OCI-LY3 (cell line): ENCODE measurements around the gene LIMS4.
"Not testable (repeated sequence)": the region's sequence is repeated elsewhere in the genome, so short reads cannot be mapped to it uniquely, and the experiment has no call there.

ENCODE experiments used
- H2AFZ ChIP-seq: fragments of 200-600, 300-600 bp; shearing (Covaris generic); 2 replicates; pipeline ENCODE4 v1.6.0; 2014; ENCODE audit warnings: antibody characterized with exemption, low read depth, low read length
- H3K27ac ChIP-seq: fragments of 200-600, 300-600 bp; sonication (generic); 2 replicates; pipeline ENCODE4 v1.5.1; 2014; ENCODE audit warnings: mild to moderate bottlenecking, low read length, moderate library complexity, mixed read lengths
- H3K27me3 ChIP-seq: fragments of 200-600, 300-600 bp; sonication (generic); 2 replicates; pipeline ENCODE4 v1.6.1; 2014; ENCODE audit warnings: low read depth, low read length, mixed read lengths
- H3K36me3 ChIP-seq: fragments of 200-600, 300-600 bp; sonication (generic); replicated peaks from 2 replicates; pipeline ENCODE3; 2014; ENCODE audit warnings: low read depth, low read length, mixed read lengths
- H3K4me1 ChIP-seq: fragments of 300-600, 200-600 bp; sonication (generic); 2 replicates; pipeline ENCODE4 v1.6.1; 2014; ENCODE audit warnings: low read length, mixed read lengths
- H3K4me2 ChIP-seq: fragments of 200-600, 300-600 bp; sonication (generic); 2 replicates; pipeline ENCODE4 v1.6.1; 2014; ENCODE audit warnings: low read length, mixed read lengths
- H3K4me3 ChIP-seq: fragments of 300-600, 200-600 bp; sonication (generic); 2 replicates; pipeline ENCODE4 v1.5.1; 2014; ENCODE audit warnings: antibody characterized with exemption, mild to moderate bottlenecking, low read length, moderate library complexity
- H3K79me2 ChIP-seq: fragments of 300-600, 200-600 bp; shearing (Covaris generic); 2 replicates; pipeline ENCODE4 v1.6.1; 2014; ENCODE audit warnings: mild to moderate bottlenecking, low read length, mixed read lengths
- H3K9ac ChIP-seq: fragments of 300-600, 200-600 bp; shearing (Covaris generic); 2 replicates; pipeline ENCODE4 v1.6.0; 2014; ENCODE audit warnings: mild to moderate bottlenecking, low read length, moderate library complexity
- H3K9me3 ChIP-seq: fragments of 200-600, 300-600 bp; shearing (Covaris generic); 2 replicates; pipeline ENCODE4 v1.6.1; 2014; ENCODE audit warnings: low read length, mixed read lengths; ENCODE audit not compliant: insufficient read depth
- H4K20me1 ChIP-seq: fragments of 200-600, 300-600 bp; sonication (generic); 2 replicates; pipeline ENCODE4 v1.6.1; 2016; ENCODE audit warnings: low read length, mixed read lengths; ENCODE audit not compliant: insufficient read depth

LIMS4 gene

DNA sequence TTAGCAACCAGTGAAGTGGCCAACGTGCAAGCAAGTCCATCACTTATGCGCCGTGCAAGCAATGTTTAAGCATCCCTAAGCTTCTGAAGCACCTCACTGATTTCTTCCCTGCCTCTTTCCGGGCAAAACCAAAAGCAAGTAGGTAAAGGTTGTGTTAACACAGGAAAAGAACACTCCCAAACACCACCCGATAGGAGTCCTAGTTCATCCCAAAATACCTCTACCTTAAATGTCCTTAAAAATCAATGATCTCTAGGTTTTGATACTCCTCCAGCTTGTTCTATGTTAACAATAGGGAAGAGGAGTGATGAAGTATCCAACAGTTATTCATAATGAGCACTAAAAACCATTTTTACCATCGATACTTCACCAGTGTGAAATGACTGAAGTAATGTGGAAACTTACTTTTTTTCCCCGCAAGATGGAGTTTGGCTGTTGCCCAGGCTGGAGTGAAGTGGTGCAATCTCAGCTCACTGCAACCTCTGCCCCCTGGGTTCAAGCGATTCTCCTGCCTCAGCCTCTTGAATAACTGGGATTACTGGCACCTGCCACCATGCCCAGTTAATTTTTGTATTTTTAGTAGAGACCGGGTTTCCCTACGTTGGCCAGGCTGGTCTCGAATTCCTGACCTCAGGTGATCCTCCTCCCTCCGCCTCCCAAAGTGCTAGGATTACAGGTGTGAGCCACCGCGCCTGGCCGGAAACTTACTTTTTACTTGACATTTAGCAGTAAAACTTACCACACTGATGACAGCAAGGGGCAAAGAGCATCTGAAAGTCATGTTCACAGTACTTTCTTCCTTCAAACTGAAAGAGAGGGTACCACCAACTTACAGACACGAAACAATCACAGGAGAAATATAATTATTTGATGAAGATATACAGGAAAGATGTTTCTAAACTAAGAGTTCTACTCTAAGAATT, 16.1 kb downstream of the LIMS4 start:
- H3K9ac ChIP-seq, H3K4me3 ChIP-seq, H2AFZ ChIP-seq, H3K9me3 ChIP-seq, H3K36me3 ChIP-seq, H3K79me2 ChIP-seq, H4K20me1 ChIP-seq, H3K4me2 ChIP-seq, H3K27ac ChIP-seq, H3K4me1 ChIP-seq, H3K27me3 ChIP-seq: not testable (repeated sequence)

DNA sequence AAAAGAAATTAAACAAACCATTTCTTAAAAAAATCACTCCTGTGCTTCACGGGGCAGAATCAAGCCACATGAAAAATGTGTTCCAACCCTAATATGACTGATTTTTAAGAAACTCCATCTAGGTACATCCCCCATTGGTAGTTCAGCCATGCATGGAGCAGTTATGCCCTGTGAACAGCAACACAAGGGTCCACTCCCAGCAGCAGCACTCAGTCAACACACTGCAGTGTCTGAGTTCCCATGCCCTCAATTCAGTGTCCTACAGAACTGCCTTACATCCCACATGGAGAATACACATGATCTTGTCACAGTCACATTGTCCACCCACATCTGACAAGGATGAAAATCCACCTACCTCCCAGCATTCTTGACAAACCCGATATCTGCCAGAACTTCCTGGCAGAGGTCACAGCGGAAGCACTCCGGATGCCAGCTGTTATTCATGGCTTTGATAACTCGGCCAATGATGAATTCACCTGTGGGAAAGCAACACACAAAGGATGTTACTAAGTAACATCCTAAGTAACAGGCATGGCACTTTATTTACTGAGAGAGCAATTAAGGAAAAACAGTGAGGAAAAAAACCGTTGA, 17.4 kb downstream of the LIMS4 start:
- H3K4me3 ChIP-seq, H2AFZ ChIP-seq, H3K36me3 ChIP-seq, H3K27ac ChIP-seq, H3K4me1 ChIP-seq, H3K79me2 ChIP-seq, H3K9ac ChIP-seq, H3K4me2 ChIP-seq, H3K9me3 ChIP-seq, H4K20me1 ChIP-seq, H3K27me3 ChIP-seq: not testable (repeated sequence)

DNA sequence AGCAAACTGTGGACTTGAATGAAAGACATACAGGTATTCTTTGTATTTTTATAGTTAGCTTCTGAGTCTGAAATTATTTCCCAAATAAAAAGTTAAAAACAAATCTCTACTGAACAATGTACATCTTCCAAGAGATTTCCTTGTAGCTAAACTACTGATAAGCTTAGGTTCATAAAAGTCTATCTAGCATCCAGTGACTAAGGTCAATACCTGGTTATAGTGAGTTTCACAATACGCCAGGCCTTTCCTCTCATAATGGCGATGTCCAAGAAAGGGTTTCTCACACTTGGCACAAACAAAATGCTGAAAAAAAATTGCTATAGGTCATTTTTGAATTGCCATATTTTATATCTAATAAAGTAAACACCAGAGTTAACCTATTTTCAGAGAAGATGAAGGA, 21.7 kb downstream of the LIMS4 start:
- H3K79me2 ChIP-seq, H3K9me3 ChIP-seq, H3K4me2 ChIP-seq, H3K4me1 ChIP-seq, H4K20me1 ChIP-seq, H3K27me3 ChIP-seq, H2AFZ ChIP-seq, H3K9ac ChIP-seq, H3K36me3 ChIP-seq, H3K4me3 ChIP-seq, H3K27ac ChIP-seq: not testable (repeated sequence)

DNA sequence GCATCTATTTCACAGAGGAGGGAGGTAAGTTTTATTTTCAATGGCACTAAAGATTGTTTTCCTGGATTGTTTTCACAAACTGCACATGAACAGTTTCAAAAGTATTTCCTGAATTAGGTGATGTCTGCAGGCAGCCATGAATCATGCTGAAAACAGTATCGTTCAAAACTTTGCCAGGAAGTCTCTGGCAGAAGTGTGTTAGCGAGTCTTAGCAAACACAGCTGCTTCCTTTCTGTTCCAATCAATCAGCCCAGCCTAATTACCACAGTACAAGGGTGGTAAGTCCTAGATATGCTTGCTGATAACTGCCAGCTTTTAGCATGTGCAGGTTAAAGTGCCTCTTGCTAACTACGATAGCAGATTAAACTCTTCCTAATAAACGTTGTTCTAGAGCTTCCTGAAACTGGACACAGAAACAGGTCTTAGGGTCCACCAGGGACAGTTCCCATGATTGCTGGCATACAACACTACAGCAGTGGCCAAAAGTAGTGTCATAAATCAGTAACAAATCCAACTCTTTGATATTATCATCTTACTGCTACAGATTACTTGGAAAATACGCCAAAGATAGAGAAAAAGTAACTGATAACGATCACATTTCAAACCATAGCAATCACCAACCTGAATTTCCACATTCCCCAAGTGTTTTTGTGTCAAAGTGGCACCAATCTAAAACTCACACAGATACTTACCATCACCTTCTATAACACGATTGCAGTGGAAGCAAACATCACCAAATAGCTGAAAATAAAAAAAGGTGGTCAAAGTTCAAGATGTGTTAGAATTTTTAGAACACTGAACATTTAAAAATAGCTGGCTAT, 23.3 kb downstream of the LIMS4 start:
- H2AFZ ChIP-seq, H3K36me3 ChIP-seq, H3K4me1 ChIP-seq, H3K4me3 ChIP-seq, H4K20me1 ChIP-seq, H3K27ac ChIP-seq, H3K9me3 ChIP-seq, H3K9ac ChIP-seq, H3K79me2 ChIP-seq, H3K27me3 ChIP-seq, H3K4me2 ChIP-seq: not testable (repeated sequence)

DNA sequence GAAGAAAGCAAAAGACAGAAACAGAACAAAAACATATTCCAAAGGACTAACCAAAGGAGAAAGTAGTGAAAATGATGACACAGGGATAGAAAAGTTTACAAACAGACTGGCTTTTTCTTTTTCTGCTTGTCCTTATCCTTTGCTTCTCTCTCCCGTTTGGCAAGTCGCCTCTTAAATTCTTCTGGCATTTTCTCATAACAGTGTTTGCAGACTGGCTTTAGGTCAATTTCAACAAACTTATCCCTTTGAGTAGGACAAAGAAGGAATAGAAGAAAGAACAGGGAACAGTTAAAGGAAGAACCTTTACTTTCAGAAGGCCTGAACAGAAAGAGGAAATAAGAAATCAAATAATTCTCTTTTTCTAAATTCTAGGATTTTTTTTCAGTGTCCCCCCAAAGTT, 26.0 kb downstream of the LIMS4 start:
- not testable (repeated sequence) for H3K27me3 ChIP-seq, H3K4me1 ChIP-seq

DNA sequence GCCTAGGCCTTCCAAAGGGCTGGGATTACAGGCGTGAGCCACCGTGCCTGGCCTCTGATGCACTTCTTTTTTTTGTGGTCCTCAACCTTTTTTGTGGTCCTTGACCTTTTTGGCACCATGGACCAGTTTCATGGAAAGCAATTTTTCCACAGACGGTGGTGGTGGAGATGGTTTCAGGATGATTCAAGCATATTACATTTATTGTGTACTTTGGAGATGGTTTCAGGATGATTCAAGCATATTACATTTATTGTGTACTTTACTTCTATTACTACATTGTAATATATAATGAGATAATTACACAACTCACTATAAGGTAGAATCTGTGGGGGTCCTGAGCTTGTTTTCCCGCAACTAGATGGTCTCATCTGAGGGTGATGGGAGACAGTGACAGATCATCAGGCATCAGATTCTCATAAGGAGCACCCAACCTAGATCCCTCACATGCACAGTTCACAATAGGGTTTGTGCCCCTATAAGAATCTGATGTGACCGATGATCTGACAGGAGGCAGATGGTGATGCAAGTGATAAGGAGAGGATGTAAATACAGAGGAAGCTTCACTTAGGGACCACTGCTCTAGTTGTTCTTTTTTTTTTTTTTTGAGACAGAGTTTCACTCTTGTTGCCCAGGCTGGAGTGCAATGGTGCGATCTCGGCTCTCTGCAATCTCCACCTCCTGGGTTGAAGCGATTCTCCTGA, 29.2 kb downstream of the LIMS4 start:
- not testable (repeated sequence) for H3K4me3 ChIP-seq, H3K79me2 ChIP-seq, H3K4me1 ChIP-seq, H3K27me3 ChIP-seq, H4K20me1 ChIP-seq, H3K27ac ChIP-seq, H3K36me3 ChIP-seq, H3K9me3 ChIP-seq, H2AFZ ChIP-seq, H3K9ac ChIP-seq, H3K4me2 ChIP-seq

More for the DNA sequence above, 26.0 kb downstream of the LIMS4 start:
- H2AFZ ChIP-seq, H3K27ac ChIP-seq, H3K9me3 ChIP-seq, H3K79me2 ChIP-seq, H3K36me3 ChIP-seq, H4K20me1 ChIP-seq, H3K9ac ChIP-seq, H3K4me3 ChIP-seq, H3K4me2 ChIP-seq: not testable (repeated sequence)

DNA sequence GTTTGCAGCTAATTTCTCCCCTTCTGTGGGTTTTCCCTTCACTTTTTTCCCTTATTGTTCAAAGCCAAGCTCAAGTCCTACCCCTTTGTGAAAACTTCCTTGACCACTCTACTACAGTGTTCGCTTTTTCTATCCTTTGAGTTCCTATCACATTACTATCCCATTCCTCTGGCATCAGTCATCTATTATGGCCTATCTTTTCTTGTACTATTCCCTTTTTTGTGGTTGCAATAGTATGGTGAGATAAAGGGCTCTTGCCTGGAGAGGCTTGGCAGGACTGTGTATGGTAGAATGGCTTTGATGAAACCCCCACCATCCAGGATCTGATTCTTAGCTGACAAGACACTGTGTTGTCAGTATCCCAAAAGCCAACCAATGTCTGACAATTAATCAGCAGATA, 30.7 kb downstream of the LIMS4 start:
- not testable (repeated sequence) for H3K27ac ChIP-seq, H3K9ac ChIP-seq, H3K4me1 ChIP-seq, H4K20me1 ChIP-seq, H3K4me2 ChIP-seq, H3K36me3 ChIP-seq, H3K79me2 ChIP-seq, H3K4me3 ChIP-seq, H3K27me3 ChIP-seq, H2AFZ ChIP-seq, H3K9me3 ChIP-seq

DNA sequence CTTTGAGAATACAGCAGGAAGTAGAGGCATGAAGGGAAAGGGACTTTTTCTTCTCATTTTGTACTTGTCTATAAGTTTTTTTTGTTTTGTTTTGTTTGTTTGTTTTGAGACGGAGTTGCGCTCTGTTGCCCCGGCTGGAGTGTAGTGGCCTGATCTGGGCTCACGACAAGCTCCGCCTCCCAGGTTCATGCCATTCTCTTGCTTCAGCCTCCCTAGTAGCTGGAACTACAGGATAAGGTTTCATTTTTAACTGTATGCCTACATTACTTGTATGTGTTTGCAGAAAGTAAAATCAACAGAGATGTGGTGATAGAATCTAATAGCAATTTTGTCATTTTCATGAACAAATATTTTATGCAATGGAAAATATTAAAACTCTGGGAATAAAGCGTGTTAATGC, 38.1 kb downstream of the LIMS4 start:
- H3K9ac ChIP-seq, H3K27ac ChIP-seq, H3K4me2 ChIP-seq, H3K27me3 ChIP-seq, H4K20me1 ChIP-seq, H3K9me3 ChIP-seq, H3K4me1 ChIP-seq, H3K79me2 ChIP-seq, H3K4me3 ChIP-seq, H2AFZ ChIP-seq, H3K36me3 ChIP-seq: not testable (repeated sequence)

DNA sequence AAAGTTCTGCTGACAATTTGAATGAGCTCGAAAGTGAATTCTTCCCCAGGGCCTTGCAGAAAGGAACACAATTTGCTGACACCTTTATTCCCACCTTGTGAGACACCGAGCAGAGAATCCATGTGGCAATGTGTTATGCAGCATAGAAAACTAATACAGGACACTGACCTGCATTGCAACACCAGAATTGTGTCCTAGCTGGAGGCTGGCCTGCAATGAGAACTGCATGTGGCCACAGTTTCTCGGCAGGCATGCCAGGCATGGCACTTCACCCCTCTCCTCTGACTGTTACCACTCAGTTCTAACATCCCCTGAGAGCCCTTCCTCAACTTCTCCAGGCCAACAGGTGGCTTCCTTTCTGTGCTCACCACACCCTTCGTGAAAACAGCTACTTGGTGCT, 46.9 kb downstream of the LIMS4 start:
- H2AFZ ChIP-seq, H3K36me3 ChIP-seq, H3K4me1 ChIP-seq, H3K27me3 ChIP-seq, H3K9me3 ChIP-seq, H4K20me1 ChIP-seq, H3K27ac ChIP-seq, H3K79me2 ChIP-seq, H3K4me2 ChIP-seq, H3K9ac ChIP-seq, H3K4me3 ChIP-seq: not testable (repeated sequence)
